Tibial nerve (tissue), 4 donors: ENCODE data around the gene LCT. TPM values are rescaled to one million over a fixed set of nuclear protein-coding genes. Genes with fewer than 3 reads are reported as not detected.
"Not testable (repeated sequence)": the region's sequence is repeated elsewhere in the genome, so short reads cannot be mapped to it uniquely, and the experiment has no call there.

Experiments
- DNase-seq, 2 donors: peaks; one replicate each; pipeline ENCODE4 v3.0.0-alpha.2; 2019; ENCODE audit warnings: low spot score in 2 of 2
- H3K27ac ChIP-seq, 4 donors: fragments of 200-600 bp; sonication (generic) in 3 of 4; one replicate each; pipeline ENCODE4 v1.5.1; 2017 to 2019; ENCODE audit warnings: mild to moderate bottlenecking in 1 of 4
- H3K27me3 ChIP-seq, 2 donors: fragments of 200-600 bp; sonication (generic) in 1 of 2; one replicate each; pipeline versions ENCODE4 v1.5.1 to v1.6.0; 2017 to 2019
- H3K36me3 ChIP-seq, 3 donors: fragments of 200-600 bp; sonication (generic); one replicate each; pipeline ENCODE4 v1.5.1; 2018 to 2019
- H3K4me1 ChIP-seq, 4 donors: fragments of 200-600 bp; sonication (generic) in 3 of 4; one replicate each; pipeline ENCODE4 v1.5.1; 2017 to 2019
- H3K4me3 ChIP-seq, 4 donors: fragments of 200-600 bp; sonication (generic) in 3 of 4; one replicate each; pipeline ENCODE4 v1.5.1; 2017 to 2019; ENCODE audit warnings: mild to moderate bottlenecking in 1 of 4, moderate library complexity in 1 of 4
- H3K9me3 ChIP-seq, 4 donors: fragments of 200-600 bp; sonication (generic) in 3 of 4; one replicate each; pipeline ENCODE4 v1.5.1; 2017 to 2019
- CTCF ChIP-seq, 5 experiments: fragments of 200-600 bp in 3 of 5; fragments of 450-650 bp in 2 of 5; sonication (generic) in 3 of 5; IDR thresholded peaks; one replicate each; pipeline ENCODE4 v1.5.1; 2016 to 2019; ENCODE audit warnings: antibody characterized with exemption in 5 of 5, mild to moderate bottlenecking in 3 of 5, moderate library complexity in 2 of 5
- EP300 ChIP-seq, 2 donors: sonication (generic); formaldehyde crosslinking; IDR thresholded peaks; one replicate each; pipeline ENCODE4 v1.6.1; 2017; ENCODE audit warnings: antibody characterized with exemption in 2 of 2, mild to moderate bottlenecking in 1 of 2
- POLR2A ChIP-seq, 2 donors: fragments of 450-650 bp; IDR thresholded peaks; one replicate each; pipeline ENCODE4 v1.6.1; 2017; ENCODE audit warnings: antibody characterized with exemption in 2 of 2, mild to moderate bottlenecking in 2 of 2, moderate library complexity in 2 of 2
- WGBS, 2 donors: methylation state at CpG; one replicate each; pipeline ENCODE4 v1.1.5; 2018; 5-methylcytosine and 5-hydroxymethylcytosine counted together
- total RNA-seq, 4 donors: library from RNA; depleted of rRNA; stranded (reverse); fragments of >200 nt; gene quantifications; one replicate each; pipeline ENCODE4 v1.1.0, GENCODE V29; 2016

The LCT gene
- total RNA-seq, 4 donors from 2014 or later = under 0.01 TPM; not detected in 3

GRCh38 chr2:135818937-135819610 is 17.9 kb downstream of the LCT start:
- Histone ChIP-seq H3K36me3 (no peaks in the 10 kb centered on the region), H3K27ac (no peak overlapping the region), H3K27me3 (no peaks in the 10 kb centered on the region), H3K9me3 (peaks cover 0 to 20% (median 0%) of the 10 kb centered on the region in 4 donors), H3K4me1 (no peaks in the 10 kb centered on the region), H3K4me3 (no peak overlapping the region)
- no peak for TF ChIP-seq POLR2A (IDR thresholded peaks at IDR 0.05)
- no peak for TF ChIP-seq EP300 (IDR thresholded peaks at IDR 0.05)
- no peak for TF ChIP-seq CTCF (IDR thresholded peaks at IDR 0.05)
- 78 to 79% methylated on average over 8 of the region's 8 CpGs for WGBS, 2 donors
- DNase-seq = no peak

DNA sequence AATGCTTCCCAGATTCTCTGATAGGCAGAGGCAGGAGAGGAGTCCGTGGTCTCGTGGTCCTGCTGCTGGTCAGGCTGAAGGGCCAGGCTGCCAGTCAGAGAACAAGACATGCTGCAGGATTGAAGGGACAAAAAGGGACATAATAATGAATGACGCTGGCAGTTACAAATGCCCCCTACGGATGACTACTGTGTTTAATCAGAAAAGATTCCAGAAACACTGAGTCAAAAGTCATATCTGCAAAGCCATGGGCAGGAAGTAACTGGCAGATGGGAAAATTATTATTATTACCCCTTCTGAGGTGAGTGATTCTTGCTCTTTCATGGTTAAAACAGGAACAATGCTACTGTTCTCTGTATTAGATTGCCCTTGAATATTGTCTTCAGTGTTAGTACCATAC is 19.0 kb downstream of the LCT start:
- DNase-seq = no peak
- no peak for TF ChIP-seq CTCF (IDR thresholded peaks at IDR 0.05)
- H3K4me3 ChIP-seq = no peak overlapping the region
- peaks cover 0 to 10% (median 0%) of the 10 kb centered on the region in 4 donors for H3K9me3 ChIP-seq
- no peaks in the 10 kb centered on the region for H3K36me3 ChIP-seq
- WGBS, 2 donors = 61 to 68% methylated on average over 4 of the region's 4 CpGs
- no peaks in the 10 kb centered on the region for H3K27me3 ChIP-seq
- no peaks in the 10 kb centered on the region for H3K4me1 ChIP-seq
- no peak overlapping the region for H3K27ac ChIP-seq

DNA sequence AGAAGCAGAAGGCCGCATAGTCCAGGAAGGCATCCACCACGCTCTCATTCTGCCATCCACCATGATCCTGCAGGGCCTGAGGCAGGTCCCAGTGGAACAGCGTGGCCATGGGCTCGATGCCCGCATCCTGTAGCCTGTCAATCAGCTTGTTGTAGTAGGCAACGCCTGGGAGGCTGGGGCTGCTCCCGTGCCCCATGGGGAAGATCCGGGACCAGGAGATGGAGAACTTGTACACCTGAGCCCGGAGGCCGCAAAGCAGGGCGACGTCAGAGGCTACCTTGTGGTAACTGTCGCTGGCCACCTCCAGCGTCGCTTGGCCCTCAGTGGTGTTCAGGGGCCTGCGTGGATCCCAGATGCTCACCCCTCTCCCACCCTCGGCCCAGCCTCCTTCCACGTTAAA is 19.5 kb downstream of the LCT start:
- 83 to 85% methylated on average over 7 to 14 of the region's 18 CpGs for WGBS, 2 donors
- Histone ChIP-seq H3K9me3 (peaks cover 0 to 5% (median 0%) of the 10 kb centered on the region in 4 donors), H3K4me3 (no peak overlapping the region), H3K27me3 (no peaks in the 10 kb centered on the region), H3K36me3 (no peaks in the 10 kb centered on the region), H3K4me1 (no peaks in the 10 kb centered on the region), H3K27ac (no peak overlapping the region)
- TF ChIP-seq CTCF (IDR thresholded peaks at IDR 0.05) (no peak), EP300 (IDR thresholded peaks at IDR 0.05) (no peak), POLR2A (IDR thresholded peaks at IDR 0.05) (no peak)
- no peak for DNase-seq

GRCh38 chr2:135815269-135815668 is 21.7 kb downstream of the LCT start:
- Histone ChIP-seq H3K4me3 (no peak overlapping the region), H3K36me3 (no peaks in the 10 kb centered on the region), H3K27ac (no peak overlapping the region), H3K4me1 (no peaks in the 10 kb centered on the region), H3K27me3 (no peaks in the 10 kb centered on the region), H3K9me3 (peaks cover 0 to 4% (median 0%) of the 10 kb centered on the region in 4 donors)
- WGBS, 2 donors = 70 to 81% methylated on average over 3 of the region's 3 CpGs
- DNase-seq = no peak
- TF ChIP-seq EP300 (IDR thresholded peaks at IDR 0.05) (no peak), POLR2A (IDR thresholded peaks at IDR 0.05) (no peak), CTCF (IDR thresholded peaks at IDR 0.05) (no peak)

DNA sequence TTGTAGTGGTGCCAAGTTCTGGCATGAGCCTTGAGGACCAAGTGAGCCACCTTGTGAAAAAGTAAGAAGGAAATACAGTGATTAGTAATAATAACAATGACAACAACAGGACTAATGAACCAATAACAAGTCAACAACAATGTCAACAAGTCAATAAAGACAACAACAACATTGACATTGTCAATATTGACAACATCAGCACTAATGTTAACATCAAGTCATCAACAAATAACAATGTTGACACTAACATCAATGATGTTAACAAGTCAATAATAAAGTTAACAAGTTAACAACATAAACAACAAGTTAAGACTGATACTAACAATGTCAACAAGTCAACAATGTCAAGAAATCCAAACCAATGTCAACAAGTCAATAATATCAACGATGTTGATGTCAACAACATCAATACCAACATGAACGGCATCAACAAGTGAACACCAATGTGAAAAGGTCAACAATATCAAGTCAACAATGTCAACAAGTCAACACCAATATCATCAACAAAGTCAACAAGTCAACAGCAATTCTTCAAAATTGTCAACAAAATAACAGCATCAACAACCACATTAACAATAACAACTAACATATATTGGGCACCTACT is 24.0 kb downstream of the LCT start:
- 83 to 86% methylated on average over 2 of the region's 2 CpGs for WGBS, 2 donors
- H3K4me1 ChIP-seq = no peaks in the 10 kb centered on the region
- DNase-seq = no peak
- no peak for TF ChIP-seq EP300 (IDR thresholded peaks at IDR 0.05)
- no peak for TF ChIP-seq CTCF (IDR thresholded peaks at IDR 0.05)
- no peak for TF ChIP-seq POLR2A (IDR thresholded peaks at IDR 0.05)
- no peak overlapping the region for H3K27ac ChIP-seq
- H3K9me3 ChIP-seq = no peaks in the 10 kb centered on the region
- no peaks in the 10 kb centered on the region for H3K36me3 ChIP-seq
- no peak overlapping the region for H3K4me3 ChIP-seq
- no peaks in the 10 kb centered on the region for H3K27me3 ChIP-seq

GRCh38 chr2:135807874-135808273 is 29.1 kb downstream of the LCT start:
- not testable (repeated sequence) for H3K27me3 ChIP-seq, H3K36me3 ChIP-seq, H3K27ac ChIP-seq, H3K4me1 ChIP-seq, H3K9me3 ChIP-seq, H3K4me3 ChIP-seq, DNase-seq
- 83 to 94% methylated on average over 3 of the region's 3 CpGs for WGBS, 2 donors
